Measurements from ENCODE around the gene PNPO. TPM values are rescaled to one million over a fixed set of nuclear protein-coding genes. Genes with fewer than 3 reads are reported as not detected.
A peak's percentile ranks its signal among the peaks of the same experiment; 100 is the strongest.

The PNPO gene
- total RNA-seq, 1 donor from 2014 or later: 27.8 TPM

DNA sequence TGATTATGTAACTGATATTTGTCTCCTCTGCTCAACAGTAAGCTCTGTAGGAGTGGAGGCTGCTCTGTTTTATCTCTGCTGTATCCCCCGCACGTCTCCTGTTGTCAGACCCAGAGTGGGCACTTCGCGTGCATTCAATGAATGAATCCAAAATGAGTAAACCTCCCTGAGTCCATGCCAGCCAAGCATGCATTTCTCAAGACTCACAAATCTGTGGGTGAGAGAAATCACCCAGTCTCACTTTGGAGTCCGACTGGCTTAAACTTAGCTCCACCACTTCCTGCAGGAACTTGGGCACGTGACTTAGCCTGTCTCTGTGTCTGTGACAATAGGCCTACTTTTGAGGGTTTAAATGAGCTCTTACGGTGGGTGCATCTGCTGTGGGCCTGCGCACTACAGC lies 3.7 kb downstream of the PNPO start:
- ATAC-seq (no peak), DNase-seq (ENCODE audit: missing footprints) (no peak)
- intact Hi-C loops (cut with DNase I): no loop called here

DNA sequence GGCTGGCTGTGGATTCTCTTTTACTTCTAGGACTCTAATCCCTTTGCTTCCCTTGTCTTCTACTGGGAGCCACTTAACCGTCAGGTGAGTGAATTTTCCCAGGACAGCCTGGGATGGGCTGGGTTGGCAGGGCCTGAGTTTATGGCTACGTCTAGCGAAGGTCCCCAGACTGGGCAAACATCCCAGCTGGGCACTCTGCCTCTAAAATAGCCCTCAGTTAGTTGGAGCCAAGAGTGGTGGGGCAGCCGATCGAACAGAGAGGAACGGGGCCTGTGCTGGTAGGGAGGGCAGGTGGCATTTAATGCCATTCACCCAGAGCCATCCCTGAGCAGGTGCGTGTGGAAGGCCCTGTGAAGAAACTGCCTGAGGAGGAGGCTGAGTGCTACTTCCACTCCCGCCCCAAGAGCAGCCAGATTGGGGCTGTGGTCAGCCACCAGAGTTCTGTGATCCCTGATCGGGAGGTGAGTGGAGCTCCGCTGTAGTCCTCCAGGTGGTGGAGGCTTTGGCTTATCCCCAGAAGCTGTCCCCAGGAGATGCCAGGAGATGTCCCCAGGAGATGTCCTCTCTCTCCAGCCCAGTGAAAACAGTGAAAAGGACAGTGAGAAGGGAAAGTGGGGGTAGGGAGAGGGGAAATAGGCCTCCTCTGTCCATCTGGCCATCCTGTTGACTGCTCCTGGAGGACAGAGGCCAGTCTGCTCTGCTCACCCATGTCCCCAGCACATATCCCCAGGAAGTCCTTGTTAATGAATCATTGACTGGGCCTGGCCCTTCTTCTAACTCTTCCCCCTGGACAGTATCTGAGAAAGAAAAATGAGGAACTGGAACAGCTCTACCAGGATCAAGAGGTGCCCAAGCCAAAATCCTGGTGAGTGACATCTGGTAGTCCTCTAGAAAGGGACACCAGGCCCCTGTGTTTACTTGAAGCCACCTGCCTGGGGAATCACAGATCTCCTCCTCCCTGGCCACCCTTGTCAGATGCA lies 4.4 kb downstream of the PNPO start:
- intact Hi-C loops (cut with DNase I): no loop called here
- ATAC-seq (no peak), DNase-seq (ENCODE audit: missing footprints) (peak; percentile 45)

GRCh38 chr17:47946516-47946915 lies 5.1 kb downstream of the PNPO start:
- ATAC-seq (no peak), DNase-seq (ENCODE audit: missing footprints) (peak; percentile 31)
- intact Hi-C loops (cut with DNase I): no loop called here

- DNase-seq (ENCODE audit: missing footprints): peak; percentile 72
- intact Hi-C loops (cut with DNase I): no loop called here
Observed at GRCh38 chr17:47946929-47947397, 5.6 kb downstream of the PNPO start.

DNA sequence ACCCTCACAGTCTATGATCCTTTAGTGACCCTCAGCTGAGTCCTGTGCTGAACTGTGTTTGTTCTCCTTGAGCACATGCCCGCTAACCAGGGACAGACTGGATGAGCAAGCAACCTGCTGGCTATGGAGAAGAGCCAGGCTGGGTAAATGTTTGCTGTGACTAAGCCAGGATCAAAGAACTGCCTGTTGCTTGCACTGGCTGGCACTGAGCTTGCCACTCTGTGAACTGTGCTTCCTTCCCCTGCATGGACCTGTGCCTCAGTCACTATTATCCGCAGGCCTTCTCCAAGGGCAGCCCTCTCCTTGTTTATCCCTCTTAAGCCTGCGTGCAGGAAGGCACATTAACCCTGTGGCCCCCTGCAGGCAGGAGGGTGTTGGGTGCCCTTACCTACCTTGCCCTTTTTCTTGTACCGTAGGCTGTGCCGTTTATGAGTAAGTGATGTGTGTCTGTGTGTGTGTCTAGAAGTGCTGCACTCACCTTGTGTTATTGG lies 7.4 kb downstream of the PNPO start:
- no peak for DNase-seq (ENCODE audit: missing footprints)
- ATAC-seq: peak; percentile 24
- intact Hi-C loops (cut with DNase I): loop anchor here (1.0 to 2.0 kb wide), 4 partner anchors 22 to 108 kb away; partner anchors contain the start of genes SCRN2 and SP2

More at GRCh38 chr17:47946929-47947397, 5.6 kb downstream of the PNPO start:
- peak; percentile 46 for ATAC-seq

DNA sequence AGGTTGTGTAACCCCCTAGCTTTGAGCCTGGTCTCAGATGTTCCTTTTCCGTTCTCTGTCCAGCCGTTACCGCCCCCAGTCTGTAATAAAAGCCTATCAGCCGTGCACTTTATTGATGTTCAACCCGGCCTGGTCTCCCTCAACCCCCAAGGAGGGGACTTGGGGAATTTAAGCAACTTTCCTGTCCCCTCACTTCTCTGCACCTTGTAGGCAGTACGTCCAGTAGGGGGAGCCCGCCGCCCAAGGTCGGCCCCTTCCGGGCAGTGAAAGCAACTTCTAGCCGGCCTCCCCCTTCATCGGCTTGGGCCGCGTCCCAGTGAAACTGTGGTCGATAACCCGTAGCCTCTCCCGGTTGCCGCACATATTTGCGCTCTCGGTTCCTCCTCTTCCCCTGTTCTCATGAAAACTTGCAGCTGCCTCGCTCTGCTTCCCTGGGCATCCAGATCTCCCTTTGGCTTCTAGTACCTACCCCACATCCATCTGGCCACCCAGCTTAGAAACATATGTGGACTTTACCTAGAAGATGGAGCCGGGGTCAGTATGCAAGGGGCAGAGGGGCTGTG lies 7.9 kb downstream of the PNPO start:
- peak; percentile 90 for ATAC-seq
- intact Hi-C loops (cut with DNase I): loop anchor here (1.0 to 2.0 kb wide), 4 partner anchors 21 to 108 kb away; partner anchors contain the start of genes SCRN2 and SP2
- peak; percentile 96 for DNase-seq (ENCODE audit: missing footprints)

DNA sequence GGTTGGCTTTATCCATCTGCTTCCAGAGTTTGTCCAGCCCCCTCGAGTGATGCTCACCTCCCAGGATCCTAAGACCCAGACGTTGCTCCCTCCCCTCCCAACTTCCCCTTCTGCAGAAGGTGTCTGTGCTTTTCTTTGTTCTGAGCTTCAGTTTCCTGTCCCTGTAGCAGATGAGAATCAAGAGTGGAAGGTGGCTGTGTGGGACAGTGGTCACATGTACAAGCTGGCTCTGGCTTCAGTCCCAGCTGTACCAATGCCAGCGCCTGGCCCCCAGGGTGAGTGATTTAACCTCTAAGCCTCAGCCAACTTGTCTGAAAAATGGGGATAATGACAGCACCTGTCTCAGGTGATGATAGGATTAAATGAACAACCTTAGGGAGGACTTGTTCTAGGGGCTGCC lies 8.6 kb downstream of the PNPO start:
- intact Hi-C loops (cut with DNase I): loop anchor here (1.0 to 2.0 kb wide), 4 partner anchors 20 to 109 kb away; partner anchors contain the start of genes SCRN2 and SP2

DNA sequence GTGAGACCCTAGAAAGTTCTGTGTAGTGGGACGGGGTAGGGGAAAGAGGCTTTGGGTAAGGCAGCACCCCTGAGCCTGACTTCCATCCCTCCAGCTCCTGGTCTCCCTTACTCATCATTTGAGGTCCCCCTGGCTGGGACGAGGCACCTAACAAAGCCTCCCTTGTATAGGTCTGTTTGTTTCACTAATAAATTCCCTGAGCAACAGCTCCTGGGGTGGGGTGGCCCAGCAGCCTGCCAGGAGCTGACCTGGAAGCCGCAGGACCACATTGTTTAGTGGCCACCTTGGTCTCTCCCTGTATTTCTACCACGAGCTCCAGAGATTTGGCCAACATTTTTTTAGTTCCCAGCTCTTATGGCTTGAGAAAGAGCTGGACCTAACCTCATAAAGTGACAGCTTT lies 9.1 kb downstream of the PNPO start:
- intact Hi-C loops (cut with DNase I): no loop called here
- DNase-seq (ENCODE audit: missing footprints): no peak
- no peak for ATAC-seq

More for the DNA sequence above, 8.6 kb downstream of the PNPO start:
- ATAC-seq (no peak), DNase-seq (ENCODE audit: missing footprints) (no peak)

DNA sequence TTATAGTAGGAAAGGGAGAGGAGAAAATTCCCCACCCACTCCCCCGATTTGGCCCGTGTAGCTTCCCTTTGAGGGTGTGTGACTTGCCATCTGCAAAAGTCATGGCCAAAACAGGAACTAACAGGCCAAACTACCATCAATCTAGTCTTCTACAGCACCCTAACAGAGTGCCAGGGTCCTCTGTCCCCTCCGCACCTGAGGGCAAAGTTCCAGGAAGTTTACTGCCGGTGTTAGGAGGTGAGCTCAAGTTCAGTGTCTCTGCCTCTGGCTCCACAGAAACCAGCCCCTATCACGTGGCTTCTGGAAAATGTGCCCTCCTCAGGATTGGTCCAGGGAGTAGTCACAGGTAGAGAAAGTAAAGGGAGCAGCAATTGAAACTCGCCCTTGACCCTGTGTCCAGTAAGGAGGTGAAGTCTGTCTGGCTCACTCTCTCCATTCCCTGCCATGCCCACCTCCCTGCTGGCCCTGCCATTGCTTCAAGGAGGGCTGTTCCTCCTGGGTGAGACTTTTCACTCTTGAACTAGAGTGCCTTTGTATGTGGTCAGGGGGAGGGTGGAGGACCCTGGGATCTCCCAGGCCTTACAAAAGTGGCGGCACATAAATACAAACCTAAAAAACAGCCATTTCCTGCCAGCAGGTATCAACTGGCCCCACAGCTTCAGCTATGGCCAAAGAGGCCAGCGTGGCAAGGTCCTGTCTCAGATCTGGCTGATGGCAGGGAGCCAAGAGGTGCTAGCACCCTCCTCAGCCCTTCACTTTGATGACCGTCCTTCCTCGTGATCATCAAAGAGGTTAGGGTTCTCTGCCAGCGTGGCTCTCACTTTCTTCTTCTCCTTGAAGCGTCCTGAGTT lies 11.0 kb downstream of the PNPO start:
- intact Hi-C loops (cut with DNase I): no loop called here

DNA sequence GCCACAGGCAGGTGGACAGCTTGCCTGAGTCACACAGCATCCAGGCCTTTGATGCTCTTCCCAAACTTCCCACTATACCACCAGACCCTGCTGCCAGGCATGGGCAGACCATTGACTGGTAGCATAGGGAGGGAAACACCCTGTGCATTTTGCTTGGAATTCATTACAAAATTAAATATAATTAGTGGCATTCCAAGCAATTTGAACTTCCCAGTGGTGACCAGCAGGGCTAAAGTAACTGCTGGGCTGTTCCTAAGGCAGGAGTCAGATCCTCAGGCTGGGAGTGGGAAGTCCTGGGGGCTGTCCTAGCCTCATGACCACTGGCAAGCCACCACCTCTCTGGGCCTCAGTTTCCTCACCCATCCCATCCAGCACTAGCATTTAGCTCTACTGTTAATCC lies 12.5 kb downstream of the PNPO start:
- DNase-seq (ENCODE audit: missing footprints) (no peak), ATAC-seq (no peak)
- intact Hi-C loops (cut with DNase I): no loop called here

More for the DNA sequence above, 11.0 kb downstream of the PNPO start:
- no peak for DNase-seq (ENCODE audit: missing footprints)
- ATAC-seq: no peak

- ATAC-seq: no peak
- intact Hi-C loops (cut with DNase I): no loop called here
- DNase-seq (ENCODE audit: missing footprints): no peak
Observed at GRCh38 chr17:47955497-47956461, 14.4 kb downstream of the PNPO start.

DNA sequence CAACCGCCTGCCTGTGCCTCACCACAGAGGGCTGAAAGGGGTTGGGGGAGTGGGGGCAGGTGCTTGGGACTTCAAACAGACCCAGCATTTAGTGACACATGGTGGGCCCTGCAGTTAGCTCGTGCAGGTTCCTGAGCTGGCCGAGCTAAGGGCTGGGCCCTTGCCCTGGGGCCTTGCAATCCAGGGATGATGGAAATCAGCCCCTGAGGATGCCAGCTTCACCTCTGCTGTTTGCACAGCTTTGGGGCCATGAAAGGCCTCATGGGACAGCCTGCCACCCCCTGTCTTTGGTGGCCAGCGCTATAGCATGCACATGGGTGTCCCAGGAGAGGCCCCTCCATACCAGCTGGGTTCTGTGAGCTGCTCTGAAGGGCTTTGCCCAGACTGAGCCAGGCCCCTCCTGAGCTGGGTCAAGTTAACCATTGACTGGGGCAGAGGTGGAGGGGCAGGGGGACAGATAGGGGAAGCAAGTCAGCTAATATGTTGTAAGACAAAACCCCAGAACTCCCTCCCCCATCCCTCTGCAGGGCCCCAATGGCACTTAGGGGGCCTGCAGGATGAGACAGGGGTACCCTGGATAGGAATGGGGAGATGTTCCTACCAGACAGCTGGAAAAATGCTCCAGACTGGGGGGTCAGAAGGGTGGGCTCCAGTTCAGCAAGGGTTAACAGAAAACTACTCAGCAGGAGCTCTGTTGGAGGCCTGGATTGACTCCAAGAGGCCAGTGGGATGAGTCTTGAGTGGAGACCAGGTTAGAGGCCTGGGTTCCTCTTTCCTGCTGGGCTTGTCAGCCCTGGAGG lies 15.6 kb downstream of the PNPO start:
- ATAC-seq (no peak), DNase-seq (ENCODE audit: missing footprints) (no peak)
- intact Hi-C loops (cut with DNase I): no loop called here

GRCh38 chr17:47957591-47958490 lies 16.5 kb downstream of the PNPO start, which contains the start of gene PRR15L:
TSS of gene PRR15L (minus strand) at chr17:47957883. CDS start at chr17:47953234, 4,649 bp downstream.
- DNase-seq (ENCODE audit: missing footprints) (no peak), ATAC-seq (no peak)
- intact Hi-C loops (cut with DNase I): no loop called here

- ATAC-seq: no peak
- intact Hi-C loops (cut with DNase I): no loop called here
Observed at GRCh38 chr17:47959825-47960655, 18.7 kb downstream of the PNPO start.

GRCh38 chr17:47961406-47961805 lies 20.0 kb downstream of the PNPO start:
- DNase-seq (ENCODE audit: missing footprints): no peak
- intact Hi-C loops (cut with DNase I): no loop called here
- ATAC-seq: no peak

More at GRCh38 chr17:47959825-47960655, 18.7 kb downstream of the PNPO start:
- no peak for DNase-seq (ENCODE audit: missing footprints)
